Choroid plexus epithelial cell (primary cell): ENCODE results near the gene SNX8.
"Not testable (repeated sequence)": the region's sequence is repeated elsewhere in the genome, so short reads cannot be mapped to it uniquely, and the experiment has no call there.

Source experiments
- DNase-seq: peaks from one replicate; pipeline ENCODE4 v3.0.0-alpha.2; 2010; ENCODE audit warnings: low read depth
- H3K4me3 ChIP-seq: 2 replicates; pipeline ENCODE4 v1.5.1; 2011; ENCODE audit warnings: low read depth, mild to moderate bottlenecking, control low read depth, low read length, moderate library complexity
- TF ChIP-seq, protein P1 (sequence below): conservative IDR thresholded peaks from 2 replicates; pipeline ENCODE4 v1.5.1; 2011; ENCODE audit warnings: low read depth, mild to moderate bottlenecking, control low read depth, inconsistent platforms, low read length, moderate library complexity

Gene SNX8

DNA sequence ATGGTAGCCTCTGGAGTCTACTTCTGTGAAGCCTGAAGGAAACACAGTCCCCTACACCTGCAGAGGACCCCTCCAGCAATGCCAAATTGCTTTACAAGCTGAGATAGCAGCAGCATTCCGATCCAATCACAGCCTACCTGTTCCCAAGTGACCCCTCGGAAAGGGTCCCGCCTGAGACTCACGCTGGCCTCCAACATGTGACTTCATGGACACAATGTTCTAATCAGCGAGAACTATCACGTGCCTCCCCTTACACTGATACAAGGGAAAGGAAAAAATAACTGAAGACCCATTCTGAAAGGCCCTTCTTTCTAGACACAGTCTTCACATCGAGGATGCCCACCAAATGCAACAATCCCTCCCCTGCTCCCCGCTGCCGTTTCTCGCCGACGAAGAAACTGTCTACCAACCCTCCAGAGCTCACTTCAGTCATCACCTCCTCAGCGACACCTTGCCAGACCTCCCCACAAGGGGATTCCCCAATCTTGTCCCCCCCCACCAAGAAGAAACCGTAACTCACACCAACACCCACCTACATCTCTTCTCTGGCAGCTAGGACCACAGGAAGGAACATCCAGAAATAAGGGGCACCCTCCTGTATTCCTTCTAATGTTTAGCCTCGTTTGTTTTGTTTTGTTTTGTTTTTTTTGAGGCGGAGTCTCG, 1.8 kb downstream of the SNX8 start:
- DNase-seq, result no peak
- TF ChIP-seq, protein P1, sequence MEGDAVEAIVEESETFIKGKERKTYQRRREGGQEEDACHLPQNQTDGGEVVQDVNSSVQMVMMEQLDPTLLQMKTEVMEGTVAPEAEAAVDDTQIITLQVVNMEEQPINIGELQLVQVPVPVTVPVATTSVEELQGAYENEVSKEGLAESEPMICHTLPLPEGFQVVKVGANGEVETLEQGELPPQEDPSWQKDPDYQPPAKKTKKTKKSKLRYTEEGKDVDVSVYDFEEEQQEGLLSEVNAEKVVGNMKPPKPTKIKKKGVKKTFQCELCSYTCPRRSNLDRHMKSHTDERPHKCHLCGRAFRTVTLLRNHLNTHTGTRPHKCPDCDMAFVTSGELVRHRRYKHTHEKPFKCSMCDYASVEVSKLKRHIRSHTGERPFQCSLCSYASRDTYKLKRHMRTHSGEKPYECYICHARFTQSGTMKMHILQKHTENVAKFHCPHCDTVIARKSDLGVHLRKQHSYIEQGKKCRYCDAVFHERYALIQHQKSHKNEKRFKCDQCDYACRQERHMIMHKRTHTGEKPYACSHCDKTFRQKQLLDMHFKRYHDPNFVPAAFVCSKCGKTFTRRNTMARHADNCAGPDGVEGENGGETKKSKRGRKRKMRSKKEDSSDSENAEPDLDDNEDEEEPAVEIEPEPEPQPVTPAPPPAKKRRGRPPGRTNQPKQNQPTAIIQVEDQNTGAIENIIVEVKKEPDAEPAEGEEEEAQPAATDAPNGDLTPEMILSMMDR, result no peak
- H3K4me3 ChIP-seq, result peak overlapping the region; percentile 17

DNA sequence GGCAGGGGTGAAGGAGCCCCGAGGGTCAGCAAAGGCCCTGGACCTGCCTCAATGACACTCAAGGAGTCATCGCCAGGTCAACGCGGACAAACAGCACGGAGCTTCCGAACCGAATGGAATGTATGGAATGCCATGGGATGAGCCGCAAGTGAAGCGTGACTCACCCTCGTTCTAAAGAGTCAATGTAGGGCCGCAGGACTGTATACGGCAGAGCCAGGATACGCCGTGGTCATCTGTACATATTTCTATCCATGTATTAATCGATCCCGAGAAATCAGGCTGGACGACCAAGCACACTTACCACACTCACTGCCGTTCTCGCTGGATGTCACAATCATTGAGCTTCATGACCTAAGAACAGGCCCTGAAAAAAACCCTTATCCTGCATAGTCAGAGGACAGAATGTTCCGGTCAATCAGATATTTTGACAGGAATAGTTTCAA, 4.3 kb downstream of the SNX8 start:
- peak; percentile 95 for DNase-seq
- TF ChIP-seq, protein P1, result no peak
- peak overlapping the region; percentile 18 for H3K4me3 ChIP-seq

DNA sequence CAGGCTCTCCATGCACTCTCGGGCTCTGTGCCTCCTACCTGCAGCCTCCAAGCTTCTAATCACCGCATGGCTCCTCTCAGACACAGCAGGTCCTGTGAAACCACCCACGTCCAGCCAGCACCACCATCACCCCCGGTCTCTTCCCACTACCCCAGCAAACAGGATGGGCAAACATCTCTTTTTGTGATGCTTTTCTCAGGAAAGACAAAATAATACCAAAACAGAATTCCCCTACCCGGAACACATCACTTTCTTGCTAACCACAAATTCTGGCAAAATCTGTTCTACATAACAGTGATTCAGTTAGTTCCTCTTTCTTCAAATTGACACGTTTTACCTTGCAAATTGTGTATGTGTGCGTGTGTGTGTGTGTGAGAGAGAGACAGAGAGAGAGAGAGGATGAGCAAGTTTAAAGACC, 6.5 kb downstream of the SNX8 start:
- no peak for DNase-seq
- H3K4me3 ChIP-seq, result no peak overlapping the region

DNA sequence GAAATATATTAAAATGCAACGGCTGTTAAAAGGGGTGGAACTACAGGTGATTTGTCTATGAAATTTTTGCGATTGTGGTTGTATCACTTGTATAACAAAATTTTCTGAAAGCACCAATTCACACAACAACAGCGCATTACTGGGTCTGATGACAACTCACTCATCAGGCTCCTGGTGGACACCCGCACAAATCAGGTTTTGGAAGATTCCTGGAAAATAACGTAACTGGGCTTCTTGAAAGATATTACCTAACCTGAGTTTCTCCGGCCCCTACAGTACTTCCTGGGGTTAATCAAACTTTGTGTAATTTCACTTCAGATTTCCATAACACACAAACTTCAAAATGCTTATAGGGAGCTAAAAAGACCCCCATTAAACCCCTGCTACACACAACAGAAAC, 7.6 kb downstream of the SNX8 start:
- DNase-seq, result peak; percentile 42
- TF ChIP-seq, protein P1, result no peak
- H3K4me3 ChIP-seq, result no peak overlapping the region

More for the DNA sequence above, 6.5 kb downstream of the SNX8 start:
- TF ChIP-seq, protein P1, result no peak

DNA sequence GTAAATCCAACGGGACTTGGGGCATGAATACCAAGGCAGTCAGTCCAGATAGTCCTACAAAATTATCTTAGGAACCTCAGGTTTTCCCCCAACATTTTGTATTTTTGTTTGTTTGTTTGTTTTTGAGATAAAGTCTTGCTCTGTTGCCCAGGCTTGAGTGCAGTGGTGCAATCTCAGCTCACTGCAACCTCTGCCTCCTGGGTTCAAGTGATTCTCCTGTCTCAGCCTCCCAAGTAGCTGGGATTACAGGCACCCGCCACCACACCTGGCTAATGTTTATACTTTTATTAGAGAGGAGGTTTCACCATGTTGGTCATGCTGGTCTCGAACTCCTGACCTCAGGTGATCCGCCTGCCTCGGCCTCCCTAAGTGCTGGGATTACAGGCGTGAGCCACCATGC, 9.0 kb downstream of the SNX8 start:
- not testable (repeated sequence) for DNase-seq, H3K4me3 ChIP-seq

DNA sequence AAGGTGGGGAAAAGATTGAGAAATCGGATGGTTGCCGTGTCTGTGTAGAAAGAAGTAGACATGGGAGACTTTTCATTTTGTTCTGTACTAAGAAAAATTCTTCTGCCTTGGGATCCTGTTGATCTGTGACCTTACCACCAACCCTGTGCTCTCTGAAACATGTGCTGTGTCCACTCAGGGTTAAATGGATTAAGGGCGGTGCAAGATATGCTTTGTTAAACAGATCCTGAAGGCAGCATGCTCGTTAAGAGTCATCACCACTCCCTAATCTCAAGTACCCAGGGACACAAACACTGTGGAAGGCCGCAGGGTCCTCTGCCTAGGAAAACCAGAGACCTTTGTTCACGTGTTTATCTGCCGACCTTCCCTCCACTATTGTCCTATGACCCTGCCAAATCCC, 10.7 kb downstream of the SNX8 start:
- not testable (repeated sequence) for DNase-seq, H3K4me3 ChIP-seq

DNA sequence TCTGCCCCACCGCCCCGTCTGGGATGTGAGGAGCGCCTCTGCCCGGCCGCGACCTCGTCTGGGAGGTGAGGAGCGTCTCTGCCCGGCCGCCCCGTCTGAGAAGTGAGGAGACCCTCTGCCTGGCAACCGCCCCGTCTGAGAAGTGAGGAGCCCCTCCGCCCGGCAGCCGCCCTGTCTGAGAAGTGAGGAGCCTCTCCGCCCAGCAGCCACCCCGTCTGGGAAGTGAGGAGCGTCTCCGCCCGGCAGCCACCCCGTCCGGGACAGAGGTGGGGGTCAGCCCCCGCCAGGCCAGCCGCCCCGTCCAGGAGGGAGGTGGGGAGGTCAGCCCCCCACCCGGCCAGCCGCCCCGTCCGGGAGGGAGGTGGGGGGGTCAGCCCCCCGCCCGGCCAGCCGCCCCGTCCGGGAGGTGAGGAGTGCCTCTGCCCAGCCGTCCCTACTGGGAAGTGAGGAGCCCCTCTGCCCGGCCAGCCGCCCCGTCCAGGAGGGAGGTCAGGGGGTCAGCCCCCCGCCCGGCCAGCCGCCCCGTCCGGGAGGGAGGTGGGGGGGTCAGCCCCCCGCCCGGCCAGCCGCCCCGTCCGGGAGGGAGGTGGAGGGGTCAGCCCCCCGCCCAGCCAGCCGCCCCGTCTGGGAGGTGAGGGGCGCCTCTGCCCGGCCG, 11.4 kb downstream of the SNX8 start:
- not testable (repeated sequence) for DNase-seq

DNA sequence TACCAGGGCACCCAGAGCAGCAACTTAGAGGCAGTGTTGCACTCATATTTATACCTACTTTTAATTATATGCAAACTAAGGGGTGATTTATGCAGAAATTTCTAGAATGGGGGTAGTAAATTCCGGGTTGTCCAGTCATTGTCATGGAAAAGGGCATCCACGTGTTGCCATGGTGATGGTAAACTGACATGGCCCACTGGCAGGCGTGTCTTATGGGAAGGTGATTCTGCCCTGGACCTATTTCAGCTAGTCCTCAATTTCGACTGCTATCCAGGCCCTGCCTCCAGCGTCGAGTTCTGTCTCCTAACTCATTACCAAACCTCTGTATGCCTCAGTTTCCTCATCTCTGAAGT, 12.8 kb downstream of the SNX8 start:
- TF ChIP-seq, protein P1, result no peak
- H3K4me3 ChIP-seq, result no peak overlapping the region
- DNase-seq, result no peak

More for the DNA sequence above, 11.4 kb downstream of the SNX8 start:
- H3K4me3 ChIP-seq, result not testable (repeated sequence)
